GM20000 (cell line): ENCODE data around the gene SCGB1D4.
"Not testable (repeated sequence)": the region's sequence is repeated elsewhere in the genome, so short reads cannot be mapped to it uniquely, and the experiment has no call there.

Experiments
- DNase-seq: peaks from one replicate; pipeline ENCODE4 v3.0.0; 2012; ENCODE audit warnings: low spot score
- CTCF ChIP-seq: IDR thresholded peaks from 2 replicates; pipeline ENCODE4 v1.5.1; 2012; ENCODE audit warnings: mild to moderate bottlenecking, control low read depth; ENCODE audit errors: extremely low read depth, missing control alignments

The SCGB1D4 gene

GRCh38 chr11:62337303-62338181, 38.7 kb upstream of the SCGB1D4 start, which contains the start of gene ASRGL1:
Gene ASRGL1 (plus strand): TSS chr11:62337448. CDS start chr11:62337978, 530 bp downstream.
- no peak for TF ChIP-seq CTCF
- DNase-seq: peak; percentile 85

GRCh38 chr11:62336949-62337302, 38.1 kb upstream of the SCGB1D4 start:
- DNase-seq: not testable (repeated sequence)

- no peak for TF ChIP-seq CTCF
- DNase-seq: no peak
Observed at GRCh38 chr11:62333768-62334167, 34.9 kb upstream of the SCGB1D4 start.

GRCh38 chr11:62331264-62331663, 32.4 kb upstream of the SCGB1D4 start:
- DNase-seq: not testable (repeated sequence)

- not testable (repeated sequence) for DNase-seq
Observed at GRCh38 chr11:62327541-62327940, 28.7 kb upstream of the SCGB1D4 start.

- not testable (repeated sequence) for DNase-seq
Observed at GRCh38 chr11:62326719-62327118, 27.8 kb upstream of the SCGB1D4 start.

- not testable (repeated sequence) for DNase-seq
Observed at GRCh38 chr11:62325781-62326180, 26.9 kb upstream of the SCGB1D4 start.

GRCh38 chr11:62324731-62325556, 26.1 kb upstream of the SCGB1D4 start:
- DNase-seq: peak; percentile 70

GRCh38 chr11:62322524-62322923, 23.6 kb upstream of the SCGB1D4 start:
- TF ChIP-seq CTCF: no peak
- DNase-seq: no peak

More at GRCh38 chr11:62324731-62325556, 26.1 kb upstream of the SCGB1D4 start:
- peak; percentile 79 for TF ChIP-seq CTCF

- TF ChIP-seq CTCF: no peak
- DNase-seq: no peak
Observed at GRCh38 chr11:62315431-62315830, 16.6 kb upstream of the SCGB1D4 start.
